Measurements from ENCODE around the gene SHTN1. TPM values are rescaled to one million over a fixed set of nuclear protein-coding genes. Genes with fewer than 3 reads are reported as not detected.

SHTN1 gene
- total RNA-seq, 2 donors from 2014 or later: 28.1 to 30.9 TPM

DNA sequence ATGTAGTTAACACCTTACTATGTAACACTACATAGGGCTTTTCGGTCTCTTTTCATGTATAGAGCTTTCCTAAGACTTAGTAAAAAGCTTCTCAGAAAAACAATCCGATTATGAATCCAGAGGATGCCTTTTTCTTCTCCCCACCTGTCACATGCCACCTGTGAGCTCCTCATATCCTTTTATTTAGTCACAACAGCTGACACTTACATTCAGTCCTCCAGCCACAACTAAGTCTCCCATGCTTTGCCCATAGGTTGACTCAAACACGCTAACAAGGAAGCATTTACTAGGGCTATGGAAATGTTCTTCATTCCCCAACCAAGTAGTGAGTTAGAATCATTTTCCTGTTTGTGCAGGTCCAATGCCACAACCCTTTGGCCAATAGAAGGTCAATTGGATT is 147.8 kb downstream of the SHTN1 start:
- no peak overlapping the region for H3K27ac ChIP-seq
- no peak overlapping the region for H3K4me3 ChIP-seq
- H3K27me3 ChIP-seq: no peaks in the 10 kb centered on the region
- H3K9ac ChIP-seq (ENCODE audit: low read depth in 2 of 2, low read length in 2 of 2): no peak overlapping the region
- H3K36me3 ChIP-seq: no peaks in the 10 kb centered on the region
- intact Hi-C loops (cut with DNase I): no loop called here
- TF ChIP-seq, protein P1, sequence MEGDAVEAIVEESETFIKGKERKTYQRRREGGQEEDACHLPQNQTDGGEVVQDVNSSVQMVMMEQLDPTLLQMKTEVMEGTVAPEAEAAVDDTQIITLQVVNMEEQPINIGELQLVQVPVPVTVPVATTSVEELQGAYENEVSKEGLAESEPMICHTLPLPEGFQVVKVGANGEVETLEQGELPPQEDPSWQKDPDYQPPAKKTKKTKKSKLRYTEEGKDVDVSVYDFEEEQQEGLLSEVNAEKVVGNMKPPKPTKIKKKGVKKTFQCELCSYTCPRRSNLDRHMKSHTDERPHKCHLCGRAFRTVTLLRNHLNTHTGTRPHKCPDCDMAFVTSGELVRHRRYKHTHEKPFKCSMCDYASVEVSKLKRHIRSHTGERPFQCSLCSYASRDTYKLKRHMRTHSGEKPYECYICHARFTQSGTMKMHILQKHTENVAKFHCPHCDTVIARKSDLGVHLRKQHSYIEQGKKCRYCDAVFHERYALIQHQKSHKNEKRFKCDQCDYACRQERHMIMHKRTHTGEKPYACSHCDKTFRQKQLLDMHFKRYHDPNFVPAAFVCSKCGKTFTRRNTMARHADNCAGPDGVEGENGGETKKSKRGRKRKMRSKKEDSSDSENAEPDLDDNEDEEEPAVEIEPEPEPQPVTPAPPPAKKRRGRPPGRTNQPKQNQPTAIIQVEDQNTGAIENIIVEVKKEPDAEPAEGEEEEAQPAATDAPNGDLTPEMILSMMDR (IDR thresholded peaks at IDR 0.05): no peak
- no peaks in the 10 kb centered on the region for H3K4me1 ChIP-seq
- no peak for DNase-seq
- H3K9me3 ChIP-seq: no peaks in the 10 kb centered on the region

DNA sequence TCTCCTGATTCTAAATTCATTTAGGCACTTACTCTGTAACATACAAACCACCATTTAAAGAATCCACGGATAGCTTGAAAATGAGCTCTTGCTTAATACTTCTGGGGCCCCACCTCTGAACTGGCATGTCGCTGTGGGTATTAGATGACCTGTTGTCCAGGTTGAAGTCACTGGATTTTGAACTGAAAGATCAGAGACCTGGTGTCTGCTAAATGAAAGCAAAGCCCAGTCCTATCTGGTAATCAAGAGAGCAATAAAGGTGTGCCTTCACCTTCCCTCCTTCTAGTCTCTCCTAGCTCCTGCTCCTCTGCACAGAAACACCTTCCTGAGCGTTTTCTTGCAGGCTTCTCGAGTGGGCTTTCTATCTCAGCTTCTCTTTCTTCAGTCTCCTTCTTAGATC is 151.3 kb downstream of the SHTN1 start:
- TF ChIP-seq, protein P1 (IDR thresholded peaks at IDR 0.05): no peak
- no peaks in the 10 kb centered on the region for H3K36me3 ChIP-seq

DNA sequence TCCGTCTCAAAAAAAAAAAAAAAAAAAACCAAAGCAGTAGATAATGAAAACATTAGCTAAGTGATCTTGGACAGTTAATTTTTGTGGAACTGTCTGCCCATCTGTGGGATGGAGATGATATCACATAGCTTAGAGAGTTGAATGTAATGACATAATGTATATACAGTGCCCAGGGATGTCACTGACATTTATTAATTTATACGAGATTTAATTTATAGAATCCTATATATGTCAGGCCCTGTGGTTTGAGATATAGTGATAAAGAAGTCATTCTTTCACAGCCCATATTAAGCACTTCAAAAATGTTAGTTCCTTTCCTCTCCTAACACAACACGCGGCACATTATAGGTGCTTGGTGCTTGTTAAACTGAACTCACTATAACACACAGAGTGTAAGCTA is 151.7 kb downstream of the SHTN1 start:
- Histone ChIP-seq H3K4me1 (no peaks in the 10 kb centered on the region), H3K9me3 (no peaks in the 10 kb centered on the region), H3K36me3 (no peaks in the 10 kb centered on the region), H3K27ac (no peak overlapping the region), H3K27me3 (no peaks in the 10 kb centered on the region), H3K4me3 (no peak overlapping the region), H3K9ac (ENCODE audit: low read depth in 2 of 2, low read length in 2 of 2) (no peak overlapping the region)
- TF ChIP-seq, protein P1 (IDR thresholded peaks at IDR 0.05): no peak
- intact Hi-C loops (cut with DNase I): no loop called here
- no peak for DNase-seq

More for the DNA sequence above, 151.3 kb downstream of the SHTN1 start:
- intact Hi-C loops (cut with DNase I): no loop called here
- H3K9me3 ChIP-seq: no peaks in the 10 kb centered on the region
- H3K27me3 ChIP-seq: no peaks in the 10 kb centered on the region
- no peak for DNase-seq
- no peak overlapping the region for H3K9ac ChIP-seq (ENCODE audit: low read depth in 2 of 2, low read length in 2 of 2)
- no peak overlapping the region for H3K27ac ChIP-seq
- no peaks in the 10 kb centered on the region for H3K4me1 ChIP-seq
- no peak overlapping the region for H3K4me3 ChIP-seq

DNA sequence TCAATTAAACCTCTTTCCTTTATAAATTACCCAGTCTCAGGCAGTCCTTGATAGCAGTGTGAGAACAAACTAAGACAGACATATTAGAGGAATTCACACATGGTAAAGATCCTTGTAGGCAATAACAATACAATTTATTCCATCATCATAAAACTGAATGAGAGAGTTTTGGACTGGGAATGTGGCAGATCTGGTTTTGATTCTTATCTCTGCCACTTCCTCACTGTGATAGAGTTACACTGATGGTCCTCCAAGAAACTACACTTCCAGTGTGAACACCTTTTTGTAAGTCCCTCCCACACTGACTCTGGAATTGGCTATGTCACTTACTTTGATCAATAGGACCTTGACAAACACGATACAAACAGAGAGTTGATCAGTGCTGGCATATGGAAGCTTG is 152.7 kb downstream of the SHTN1 start:
- no peaks in the 10 kb centered on the region for H3K27me3 ChIP-seq
- no peak overlapping the region for H3K27ac ChIP-seq
- no peak overlapping the region for H3K9ac ChIP-seq (ENCODE audit: low read depth in 2 of 2, low read length in 2 of 2)
- no peaks in the 10 kb centered on the region for H3K9me3 ChIP-seq
- TF ChIP-seq, protein P1 (IDR thresholded peaks at IDR 0.05): no peak
- DNase-seq: no peak
- intact Hi-C loops (cut with DNase I): no loop called here
- no peaks in the 10 kb centered on the region for H3K36me3 ChIP-seq
- no peak overlapping the region for H3K4me3 ChIP-seq
- no peaks in the 10 kb centered on the region for H3K4me1 ChIP-seq

DNA sequence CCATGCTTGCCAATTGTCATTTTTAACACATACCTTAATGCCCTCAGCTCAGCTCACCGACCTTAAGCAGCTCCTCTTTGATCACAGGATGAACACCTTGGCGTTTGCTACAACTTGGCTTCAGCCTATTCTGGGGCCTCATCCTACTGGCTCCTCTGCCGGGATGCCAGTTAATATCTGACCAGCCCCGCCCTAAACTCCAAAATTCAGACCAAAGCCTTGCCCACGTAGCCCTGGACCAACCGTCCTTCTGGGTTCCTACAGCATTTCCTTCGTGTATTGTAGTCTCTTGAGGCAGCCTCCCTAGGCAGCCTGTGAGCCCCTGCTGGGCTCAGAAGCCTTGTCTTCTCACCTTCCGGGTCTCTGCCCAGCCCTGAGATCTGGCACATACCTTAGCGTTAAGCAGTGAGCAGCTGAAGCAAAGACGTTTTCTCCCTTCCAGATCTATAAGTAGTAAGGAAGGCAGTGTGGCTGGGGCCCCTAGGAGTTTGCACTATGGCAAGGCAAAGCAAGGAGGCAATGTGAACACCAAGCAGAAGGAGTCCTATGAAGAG is 154.9 kb downstream of the SHTN1 start:
- H3K27me3 ChIP-seq: no peaks in the 10 kb centered on the region
- H3K36me3 ChIP-seq: no peaks in the 10 kb centered on the region
- TF ChIP-seq, protein P1 (IDR thresholded peaks at IDR 0.05): no peak
- intact Hi-C loops (cut with DNase I): no loop called here
- no peak for DNase-seq
- H3K27ac ChIP-seq: peak overlapping the region; percentile 28
- no peaks in the 10 kb centered on the region for H3K4me1 ChIP-seq
- H3K9ac ChIP-seq (ENCODE audit: low read depth in 2 of 2, low read length in 2 of 2): peak overlapping the region; percentile 47 to 80
- H3K4me3 ChIP-seq: peak overlapping the region; percentile 66
- no peaks in the 10 kb centered on the region for H3K9me3 ChIP-seq

All from colonic mucosa (tissue), 4 donors.